Activated CD4-positive, CD25-positive, alpha-beta regulatory T cell (primary cell): Measurements from ENCODE around the gene CFAP46.
"Not testable (repeated sequence)": the region's sequence is repeated elsewhere in the genome, so short reads cannot be mapped to it uniquely, and the experiment has no call there.

Source experiments
- DNase-seq, 4 experiments: peaks; one replicate each; lab custom pipeline; 2025; lab: John Stamatoyannopoulos, UW

CFAP46 gene

DNA sequence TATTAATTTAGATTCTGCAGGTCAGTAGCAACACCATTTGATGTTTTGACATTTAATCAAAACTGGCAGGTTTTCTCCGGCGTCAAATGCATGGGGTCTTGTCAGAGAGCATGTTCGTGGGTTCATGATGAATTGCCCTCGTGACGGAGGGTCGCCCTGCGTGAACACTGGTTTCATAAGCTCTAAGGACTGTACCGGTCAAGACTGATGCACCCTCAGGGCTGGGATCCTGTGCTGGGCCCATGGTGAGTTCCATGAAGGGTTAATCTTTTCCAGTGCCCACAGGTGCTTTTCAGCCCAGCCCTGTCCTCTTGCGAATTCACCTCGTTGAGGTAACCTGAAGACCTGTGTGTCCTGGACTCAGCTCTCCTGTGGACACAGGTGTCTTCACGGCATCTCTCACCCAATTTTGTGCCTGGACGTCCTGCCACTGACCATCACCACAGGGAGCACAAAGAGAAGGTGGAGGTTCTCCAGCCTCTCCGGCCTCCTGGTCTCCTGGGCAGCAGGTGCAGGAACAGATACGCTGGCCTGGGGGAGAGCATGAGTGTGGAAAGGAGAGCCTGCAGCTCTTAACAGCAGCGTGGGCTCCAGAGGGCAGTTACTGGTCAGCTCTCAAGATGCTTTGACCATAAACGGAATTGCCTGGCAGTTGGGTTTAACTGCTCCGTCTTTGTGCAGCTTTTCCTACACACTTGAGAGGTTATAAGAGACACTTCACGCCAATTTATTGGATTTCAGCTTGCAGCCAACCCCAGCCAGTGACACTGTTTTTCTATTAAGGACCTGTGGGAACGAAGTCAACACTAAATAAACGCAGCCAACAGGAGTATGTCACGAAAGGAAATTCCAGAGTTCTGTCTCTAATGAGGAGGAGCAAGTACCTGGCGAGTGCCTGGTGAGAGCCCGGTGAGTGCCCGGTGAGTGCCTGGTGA lies 37.4 kb upstream of the CFAP46 start:
- no peak for DNase-seq

DNA sequence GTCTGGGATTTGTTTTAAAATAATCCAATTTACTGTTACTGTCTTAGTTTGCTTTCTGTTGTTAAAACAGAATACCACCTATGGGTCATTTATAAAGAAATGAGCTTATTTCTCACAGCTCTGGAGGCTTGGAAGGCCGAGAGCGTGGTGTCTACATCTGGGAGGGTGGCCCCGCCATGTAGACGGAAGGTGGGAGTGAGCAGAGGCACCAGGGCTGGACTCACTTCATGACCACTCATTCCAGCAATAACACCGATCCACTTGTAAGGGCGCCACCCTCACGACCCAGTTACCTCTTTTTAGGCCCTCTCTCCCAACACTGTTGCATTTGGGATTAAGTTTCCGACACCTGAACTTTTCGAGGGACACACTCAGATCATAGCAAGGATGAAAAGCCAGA lies 36.2 kb upstream of the CFAP46 start:
- no peak for DNase-seq

DNA sequence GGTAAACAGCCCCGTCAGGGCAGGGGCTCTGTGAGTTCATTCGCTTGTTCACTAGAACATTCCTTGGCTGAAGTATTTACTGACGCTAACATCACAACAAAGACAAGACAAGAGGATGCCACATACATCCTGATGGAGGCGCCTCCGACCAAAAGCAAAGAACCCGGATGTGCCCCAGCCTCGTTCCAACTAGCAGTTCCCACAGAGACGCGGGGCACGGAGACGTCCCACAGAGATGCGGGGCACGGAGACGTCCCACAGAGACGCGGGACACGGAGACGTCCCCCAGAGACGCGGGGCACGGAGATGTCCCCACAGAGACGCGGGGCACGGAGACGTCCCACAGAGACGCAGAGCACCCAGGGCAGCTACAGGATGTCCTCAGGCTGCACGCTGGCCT lies 35.4 kb upstream of the CFAP46 start:
- no peak for DNase-seq

DNA sequence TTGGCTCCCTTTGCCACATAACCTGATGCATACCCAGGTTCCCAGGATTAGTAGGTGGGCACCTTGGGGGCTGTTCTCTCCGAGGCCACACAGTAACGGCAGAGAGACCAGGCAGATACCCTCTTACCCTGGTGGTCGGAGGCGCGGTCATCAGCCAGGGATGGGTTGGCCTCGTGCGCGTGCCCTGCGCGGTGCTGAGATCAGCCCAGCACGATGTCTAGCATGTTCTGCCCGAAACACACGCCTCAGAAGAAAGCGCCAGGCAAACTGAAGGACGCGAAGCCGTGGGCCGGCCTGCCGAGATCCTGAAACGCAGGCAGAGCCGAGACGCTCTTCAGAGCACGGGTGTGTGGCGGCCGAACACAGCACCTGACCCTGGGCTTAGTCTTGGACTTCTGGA lies 34.7 kb upstream of the CFAP46 start:
- no peak for DNase-seq

DNA sequence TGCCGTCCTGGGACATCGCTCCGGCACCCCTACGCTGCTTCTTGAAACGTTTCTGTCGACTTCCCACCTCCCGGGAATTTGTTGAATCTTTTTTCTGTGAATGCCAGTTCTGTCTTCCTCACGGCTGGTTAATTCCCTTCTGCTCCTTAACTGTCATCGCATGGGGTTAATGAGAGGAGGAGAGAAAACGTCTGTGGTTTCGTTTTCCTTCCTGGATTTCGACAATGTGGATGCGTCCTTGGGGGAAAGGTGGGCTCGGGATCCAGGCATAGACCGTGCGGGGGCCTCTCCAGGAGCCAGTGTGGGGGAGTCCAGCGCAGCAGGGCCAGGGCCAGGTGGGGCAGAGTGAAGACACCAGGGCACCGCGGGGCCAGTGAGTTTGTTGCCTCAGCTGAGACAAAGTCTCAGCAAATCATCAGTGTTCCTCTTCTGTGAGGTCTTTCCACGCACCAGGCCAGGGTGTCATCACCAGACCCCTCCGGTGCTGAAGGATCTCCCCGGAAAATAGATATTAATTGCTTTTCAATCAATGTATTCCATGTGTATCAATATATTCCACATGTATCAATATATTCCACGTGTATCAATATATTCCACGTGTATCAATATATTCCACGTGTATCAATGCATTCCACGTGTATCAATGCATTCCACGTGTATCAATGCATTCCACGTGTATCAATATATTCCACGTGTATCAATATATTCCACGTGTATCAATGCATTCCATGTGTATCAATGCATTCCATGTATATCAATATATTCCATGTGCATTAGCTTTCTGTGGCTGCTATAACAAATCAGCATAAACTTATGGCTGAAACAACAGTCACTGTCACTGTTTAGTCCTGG lies 33.7 kb upstream of the CFAP46 start:
- no peak for DNase-seq

DNA sequence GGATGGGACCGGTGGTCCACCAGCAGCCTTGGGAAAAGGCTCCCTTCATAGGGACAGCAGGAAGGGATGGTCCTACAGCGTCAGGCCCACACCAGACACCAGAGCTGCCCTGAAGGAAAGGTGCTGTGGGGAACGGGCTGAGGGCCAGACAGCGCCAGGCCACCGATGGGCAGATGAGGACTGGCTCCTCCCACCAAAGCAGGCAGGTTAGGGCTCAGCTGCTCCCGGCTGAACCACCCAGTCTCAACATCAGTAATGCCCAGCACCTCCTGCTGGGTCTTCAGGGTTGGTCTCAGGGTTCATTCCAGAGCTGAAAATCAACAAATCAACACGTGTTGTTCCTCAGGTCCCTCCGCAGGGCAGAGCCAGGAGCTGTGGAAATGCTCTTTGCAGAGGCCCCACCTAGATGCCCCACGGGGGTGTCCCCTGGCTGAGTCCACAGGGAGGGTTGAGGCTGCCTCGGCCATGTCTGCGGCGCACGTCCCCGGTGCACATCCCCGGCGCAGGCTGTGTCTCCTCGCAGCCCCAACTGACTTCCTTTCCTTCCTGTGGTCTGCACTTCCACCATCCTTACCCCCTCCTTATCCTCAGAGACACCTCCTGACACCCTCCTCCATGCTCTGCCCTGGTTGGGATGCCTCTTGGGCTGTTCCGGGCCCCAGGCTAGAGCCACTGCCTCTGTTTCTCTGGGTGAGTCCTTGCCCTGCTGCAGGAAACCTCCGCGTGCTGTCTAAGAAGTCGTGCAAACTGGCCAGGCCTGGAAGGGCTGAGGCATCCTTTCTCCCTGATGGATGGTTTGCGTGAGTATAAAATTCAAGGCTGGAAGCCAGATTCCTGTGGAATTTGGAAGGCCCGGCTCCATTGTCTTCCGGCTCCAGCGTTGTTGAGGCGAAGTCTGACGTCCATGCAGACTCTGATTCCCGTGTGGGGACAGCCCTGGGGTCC lies 32.8 kb upstream of the CFAP46 start:
- no peak for DNase-seq

DNA sequence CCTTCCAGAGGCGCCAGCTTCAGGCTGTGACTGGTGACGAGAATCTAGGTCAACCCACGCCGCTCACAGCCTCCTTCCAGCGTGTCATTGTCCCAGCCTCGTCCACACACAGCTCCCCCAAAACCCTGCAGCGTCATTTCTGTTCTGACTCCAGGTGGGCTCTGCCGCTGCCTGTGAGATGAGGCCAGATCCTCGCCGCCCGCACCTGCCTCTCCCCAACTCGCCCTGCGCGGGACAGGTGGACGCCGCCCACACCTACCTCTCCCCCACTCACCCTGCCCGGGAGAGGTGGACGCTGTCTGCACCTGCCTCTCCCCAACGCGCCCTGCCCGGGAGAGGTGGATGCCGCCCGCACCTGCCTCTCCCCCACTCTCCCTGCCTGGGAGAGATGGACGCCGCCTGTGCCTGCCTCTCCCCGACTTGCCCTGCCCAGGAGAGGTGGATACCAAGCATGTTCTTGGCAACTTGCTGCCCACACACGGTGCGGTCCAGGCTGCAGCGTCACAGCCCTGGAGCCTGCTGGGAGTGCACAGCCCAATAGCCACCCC lies 32.0 kb upstream of the CFAP46 start:
- DNase-seq: no peak

DNA sequence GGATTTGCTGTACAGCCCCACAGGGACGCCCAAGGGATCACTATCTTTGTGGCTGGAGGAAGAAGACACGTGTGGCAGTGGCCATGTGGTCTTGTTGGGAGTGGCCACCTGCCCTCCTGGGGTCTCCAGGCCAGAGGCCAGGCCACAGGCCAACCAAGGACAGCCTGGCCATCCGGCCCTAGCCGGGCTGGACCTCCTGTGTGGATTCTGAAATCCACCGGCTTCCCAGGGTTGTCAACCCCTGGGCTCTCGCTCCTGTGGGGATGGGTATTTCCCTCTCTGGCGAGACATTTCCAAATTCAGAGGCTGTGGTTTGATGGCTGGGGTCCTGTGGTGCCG lies 31.5 kb upstream of the CFAP46 start:
- DNase-seq: no peak

DNA sequence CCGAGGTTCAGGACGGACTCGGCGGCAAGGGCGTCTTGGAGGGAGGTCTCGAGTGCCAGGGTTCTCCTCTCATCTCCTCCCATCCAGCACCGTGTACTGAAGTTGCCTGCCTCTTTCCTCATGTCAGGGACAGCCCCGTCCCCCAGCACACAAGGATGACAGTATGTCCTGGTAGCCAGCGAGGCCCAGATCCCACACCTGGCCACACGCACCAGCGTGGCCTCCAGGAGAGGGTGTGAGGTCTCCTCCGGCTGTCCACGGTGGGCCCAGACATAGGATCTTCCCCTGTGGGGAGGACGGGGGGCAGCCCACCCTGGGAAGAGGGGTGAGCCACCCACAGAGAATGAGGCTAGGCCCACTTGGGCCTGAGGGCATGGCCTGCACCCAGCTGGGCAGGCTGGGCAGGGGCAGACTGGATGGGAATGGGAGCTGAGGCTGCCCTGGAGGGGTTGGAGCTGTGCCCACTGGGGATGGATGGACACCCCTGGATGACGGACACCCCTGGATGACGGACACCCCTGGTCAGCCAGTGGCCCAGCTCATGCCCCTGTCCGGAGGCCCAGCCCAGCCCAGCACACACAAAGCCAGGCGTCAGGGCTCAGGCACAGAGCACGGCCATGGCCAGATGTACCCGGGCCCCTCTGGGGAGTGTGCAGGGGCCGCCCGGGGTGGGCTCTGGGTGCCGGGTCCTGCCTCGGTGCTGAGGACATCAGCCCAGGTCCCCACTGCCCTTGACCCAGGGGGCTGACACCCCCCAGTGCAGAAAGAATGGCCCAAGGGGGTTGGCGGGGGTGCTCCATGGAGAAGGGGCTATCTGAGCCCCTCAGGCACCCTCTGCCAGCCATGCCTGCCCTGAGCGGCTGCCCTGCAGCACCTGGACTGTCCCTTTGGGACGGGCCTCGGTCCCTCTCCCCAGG lies 30.9 kb upstream of the CFAP46 start:
- DNase-seq: no peak

DNA sequence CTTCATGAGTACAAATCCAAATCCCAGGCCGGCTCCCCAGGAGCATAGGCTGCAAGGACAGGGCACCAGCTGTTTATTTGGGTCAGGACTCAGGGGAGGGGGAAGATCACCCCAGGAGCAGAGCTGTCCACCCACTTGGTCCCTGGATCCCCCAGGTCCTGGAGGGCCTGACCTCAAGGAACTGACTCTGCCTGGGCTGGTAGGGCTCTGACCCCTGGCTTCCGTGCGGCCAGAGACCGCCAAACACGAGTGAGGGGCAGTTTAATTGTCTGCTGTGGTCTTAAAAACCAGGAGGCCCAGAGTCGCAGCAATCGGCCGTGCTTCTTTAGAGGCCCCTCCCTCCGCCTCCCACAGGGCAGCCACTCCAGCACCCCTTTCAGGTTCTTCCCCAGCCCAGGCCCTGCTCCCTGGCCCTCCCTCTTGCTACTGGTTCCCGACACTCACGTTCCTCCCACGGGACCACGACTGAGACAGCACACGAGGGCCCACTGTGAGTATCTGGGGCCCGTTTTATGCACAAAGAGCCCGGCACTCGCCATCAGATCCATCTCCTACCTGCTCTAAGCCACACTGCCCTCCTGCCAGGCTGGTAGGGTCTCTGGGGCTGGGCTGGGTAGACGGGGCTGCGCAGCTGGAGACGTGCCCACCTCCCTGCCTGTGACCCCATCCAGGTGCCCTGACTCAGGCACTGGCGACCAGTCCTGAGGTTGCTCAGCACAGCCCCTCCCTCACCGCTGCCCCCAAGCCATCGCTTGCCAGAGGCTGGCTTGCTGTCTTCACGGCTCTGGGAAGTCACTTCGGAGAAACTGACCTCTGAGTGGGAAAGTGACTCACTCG lies 30.0 kb upstream of the CFAP46 start:
- no peak for DNase-seq

DNA sequence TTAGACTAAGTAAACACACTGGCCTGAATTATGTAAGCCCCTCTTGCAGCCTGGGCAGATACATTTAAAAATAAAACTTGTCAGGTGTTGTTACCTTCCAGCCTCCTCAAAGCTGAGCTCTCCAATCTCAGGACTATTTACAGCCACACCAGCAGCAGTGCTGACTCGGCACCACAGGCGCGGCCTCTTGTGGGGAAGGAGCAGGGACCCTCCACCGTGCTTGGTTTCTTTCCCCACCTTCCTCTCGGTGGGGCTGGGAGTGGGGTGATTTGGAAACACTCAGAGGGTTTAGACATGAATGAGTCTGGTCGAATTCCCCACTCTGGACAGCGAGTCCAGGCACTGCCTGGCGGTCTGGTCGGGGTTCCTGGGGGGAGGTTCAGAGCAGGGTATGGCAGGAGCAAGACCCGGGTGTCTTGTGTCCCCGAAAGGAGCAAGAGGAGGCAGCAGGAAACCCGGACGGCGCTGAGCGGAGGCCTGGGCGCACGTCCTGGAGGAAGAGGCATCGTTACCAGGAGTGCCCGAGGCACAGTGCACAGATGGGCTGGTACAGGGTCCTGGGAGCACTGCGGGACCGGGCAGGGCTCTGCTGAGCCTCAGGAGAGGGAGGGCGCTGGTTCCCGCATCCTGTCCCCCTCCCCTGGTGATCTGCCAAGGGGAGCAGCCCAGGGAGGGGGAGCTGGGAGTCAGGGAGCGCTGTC lies 29.2 kb upstream of the CFAP46 start:
- no peak for DNase-seq

DNA sequence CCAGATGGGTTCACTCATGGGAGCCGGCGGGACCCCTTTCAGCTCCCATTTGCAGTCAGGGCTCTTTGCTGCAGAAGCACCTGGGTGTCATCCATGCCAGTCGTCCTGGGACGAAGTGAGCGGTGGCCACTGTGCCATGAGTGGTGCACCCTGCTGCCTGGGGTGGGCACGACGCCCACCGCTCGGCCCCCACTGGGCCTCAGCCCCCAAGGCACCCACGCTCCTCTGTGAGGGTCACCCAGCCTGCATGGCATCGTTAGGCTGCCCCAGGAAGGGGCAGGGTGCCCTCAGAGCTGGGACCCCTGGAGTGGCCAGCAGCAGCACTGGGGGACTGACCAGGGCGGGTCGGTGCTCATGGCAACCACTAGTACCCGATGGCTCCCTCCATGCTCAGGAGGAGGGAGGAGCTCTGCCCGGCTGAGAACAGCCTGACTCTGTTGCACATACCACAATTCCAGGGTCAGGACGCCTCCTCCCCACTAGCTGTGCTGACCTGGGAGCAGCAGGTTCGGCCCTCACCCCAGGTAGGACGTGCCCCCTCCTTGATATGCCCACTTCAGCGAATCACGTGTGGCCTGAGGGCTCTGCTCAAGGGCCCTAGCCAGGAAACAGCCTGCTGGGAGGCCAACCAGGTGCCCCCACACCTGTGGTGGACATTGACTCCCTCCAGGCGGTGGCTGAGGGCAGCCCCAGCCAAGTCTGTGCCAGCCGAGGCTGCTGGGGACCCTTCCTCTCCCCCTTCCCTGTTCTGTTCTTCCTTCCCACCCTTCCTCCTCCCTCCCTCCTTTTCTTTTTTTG lies 28.5 kb upstream of the CFAP46 start:
- no peak for DNase-seq

DNA sequence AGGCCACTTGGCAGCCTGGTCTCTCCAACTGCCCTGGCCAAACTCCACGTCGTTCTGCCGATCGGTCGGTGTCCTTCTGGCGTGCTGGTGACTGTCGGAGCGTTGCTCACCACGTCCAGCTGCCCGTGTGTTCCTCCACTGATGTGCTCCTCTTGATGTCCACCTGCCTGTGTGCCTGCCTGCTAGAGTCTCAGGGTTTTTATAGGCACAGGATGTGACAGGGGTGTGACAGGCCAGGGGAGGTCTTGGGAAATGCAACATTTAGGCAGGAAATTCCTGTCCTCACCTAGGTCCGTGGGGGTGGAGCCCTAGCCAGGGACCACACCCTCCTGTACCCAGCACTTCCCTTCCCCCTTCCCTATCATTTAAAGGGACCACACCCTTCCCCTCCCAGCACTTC lies 25.2 kb upstream of the CFAP46 start:
- no peak for DNase-seq

DNA sequence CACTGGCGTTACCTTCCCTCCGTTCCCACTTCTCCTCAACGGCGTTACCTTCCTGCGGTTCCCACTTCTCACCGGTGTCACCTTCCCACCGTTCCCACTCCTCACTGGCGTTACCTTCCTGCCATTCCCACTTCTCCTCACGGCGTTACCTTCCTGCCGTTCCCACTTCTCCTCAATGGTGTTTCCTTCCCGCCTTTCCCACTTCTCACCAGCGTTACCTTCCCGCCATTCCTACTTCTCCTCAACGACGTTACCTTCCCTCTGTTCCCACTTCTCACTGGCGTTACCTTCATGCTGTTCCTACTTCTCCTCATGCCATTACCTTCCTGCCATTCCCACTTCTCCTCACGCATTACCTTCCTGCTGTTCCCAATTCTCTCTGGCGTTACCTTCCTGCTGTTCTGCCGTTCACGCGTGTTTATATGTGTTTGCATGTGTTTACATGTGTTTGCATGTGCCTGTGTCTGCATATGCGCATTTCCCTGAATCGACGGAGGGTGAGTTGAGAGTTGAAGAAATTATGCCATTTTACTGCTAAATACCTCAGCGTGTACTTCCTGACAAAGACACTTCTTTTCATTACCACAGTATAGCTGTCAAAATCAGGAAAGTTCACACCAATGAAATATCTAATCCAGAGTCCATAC lies 23.2 kb upstream of the CFAP46 start:
- no peak for DNase-seq

DNA sequence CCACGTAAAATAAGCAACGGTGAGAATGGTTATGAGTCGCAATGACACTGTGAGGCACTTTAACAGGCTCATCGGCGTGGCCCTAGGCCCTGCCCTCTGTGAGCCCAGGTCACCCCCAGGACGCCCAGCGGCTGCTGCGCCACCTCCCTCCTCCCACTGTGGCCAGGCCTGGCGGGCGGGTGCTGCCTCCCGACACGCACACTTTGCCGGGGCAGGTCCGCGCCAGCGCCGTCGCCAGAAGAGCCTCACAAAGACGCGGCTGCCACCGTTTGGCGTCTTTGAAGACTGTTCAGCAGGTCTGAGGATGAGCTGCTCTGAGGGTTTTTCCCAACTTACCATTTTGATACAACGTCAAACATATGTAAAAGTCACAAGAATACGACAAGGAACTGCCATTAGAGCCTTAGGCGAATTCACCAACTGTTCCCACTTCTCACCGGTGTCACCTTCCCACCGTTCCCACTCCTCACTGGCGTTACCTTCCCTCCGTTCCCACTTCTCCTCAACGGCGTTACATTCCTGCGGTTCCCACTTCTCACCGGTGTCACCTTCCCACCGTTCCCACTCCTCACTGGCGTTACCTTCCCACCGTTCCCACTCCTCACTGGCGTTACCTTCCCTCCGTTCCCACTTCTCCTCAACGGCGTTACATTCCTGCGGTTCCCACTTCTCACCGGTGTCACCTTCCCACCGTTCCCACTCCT lies 22.5 kb upstream of the CFAP46 start:
- not testable (repeated sequence) for DNase-seq

DNA sequence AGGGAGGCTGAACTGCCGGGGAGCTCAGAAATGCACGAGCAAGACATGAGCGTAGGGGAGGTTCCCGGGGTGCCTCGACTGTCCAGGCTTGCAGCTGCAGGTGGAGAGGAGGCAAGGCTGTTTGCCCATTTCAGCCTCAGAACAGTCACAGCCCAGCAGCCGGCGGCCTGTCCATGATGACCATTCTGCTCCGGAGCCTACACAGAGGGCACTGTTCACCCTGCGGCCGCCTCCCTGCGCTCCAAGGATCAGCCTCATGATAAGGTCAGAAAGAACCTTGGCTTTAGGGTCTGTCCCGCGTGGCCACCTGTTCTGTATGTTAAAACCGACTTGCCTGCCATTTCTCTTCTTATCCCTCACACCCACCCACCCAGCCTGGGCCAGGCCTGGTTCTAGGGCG lies 21.9 kb upstream of the CFAP46 start:
- DNase-seq: no peak

DNA sequence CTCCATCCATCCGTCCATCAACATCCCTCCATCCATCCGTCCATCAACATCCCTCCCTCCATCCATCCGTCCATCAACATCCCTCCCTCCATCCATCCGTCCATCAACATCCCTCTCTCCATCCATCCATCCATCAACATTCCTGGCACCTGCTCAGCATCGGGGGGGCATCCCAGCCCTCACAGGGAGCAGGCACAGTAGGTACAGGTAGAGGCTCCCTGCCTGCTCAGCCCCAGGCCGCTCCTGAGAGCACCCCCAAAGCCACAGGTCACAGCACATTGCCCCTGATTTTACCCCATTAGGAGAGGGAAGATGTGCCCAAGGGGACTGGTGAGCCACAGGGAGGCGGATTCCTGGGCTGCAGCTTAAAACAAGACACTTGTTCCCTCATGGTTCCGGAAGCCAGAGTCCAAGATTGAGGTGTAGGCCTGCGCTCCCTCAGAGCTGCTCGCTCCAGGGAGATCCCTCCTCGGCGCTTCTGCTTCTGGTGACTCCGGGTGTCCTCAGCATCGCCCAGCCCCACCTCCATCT lies 21.1 kb upstream of the CFAP46 start:
- DNase-seq: no peak
